ENCODE measurements around the gene CTIF. TPM values are rescaled to one million over a fixed set of nuclear protein-coding genes. Genes with fewer than 3 reads are reported as not detected.

CTIF gene
- polyA plus RNA-seq, 1 of the 3 experiments (the other 2 are of a cell fraction), result 47.2 TPM

DNA sequence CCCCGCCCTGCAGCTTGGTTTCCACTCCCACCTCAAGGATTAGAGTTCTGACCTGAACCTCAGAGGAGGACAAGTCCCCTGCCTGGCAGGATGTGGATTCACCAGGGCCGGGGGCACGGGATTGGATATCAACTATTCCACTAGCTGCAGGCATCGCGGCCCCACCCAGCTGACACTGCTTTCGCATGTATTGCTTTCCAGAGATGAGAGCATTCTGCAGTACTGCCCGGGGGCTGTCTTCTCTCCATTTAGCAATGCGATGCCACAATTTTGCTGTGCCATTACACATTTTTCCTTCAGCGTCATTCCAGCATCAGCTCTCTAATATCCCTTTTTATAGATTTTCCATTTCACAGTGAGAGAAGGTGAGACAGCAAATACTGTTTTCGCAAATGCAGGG is 42.0 kb downstream of the CTIF start:
- peaks cover 4 to 50% of the 10 kb centered on the region in 2 experiments for H3K4me1 ChIP-seq (ENCODE audit: control insufficient read depth in 1 of 2, insufficient read depth in 2 of 2, low read depth in 1 of 2, low read length in 1 of 2)
- 86% methylated on average over 8 of the region's 10 CpGs for WGBS (ENCODE audit: low lambda C conversion rate)
- no peaks in the 10 kb centered on the region for H3F3A ChIP-seq (replicated peaks; ENCODE audit: insufficient read depth)
- DNase-seq, result no peak
- peaks cover 76% of the 10 kb centered on the region for H4K20me1 ChIP-seq (ENCODE audit: insufficient read depth)
- no peak overlapping the region for H2AFZ ChIP-seq (ENCODE audit: low read depth)
- 0 out of 2 replicates have a peak, but pooled peaks cover 7% of the 10 kb centered on the region for H3K9me3 ChIP-seq
- no peak overlapping the region for H3K4me3 ChIP-seq (ENCODE audit: low read depth in 2 of 2, low read length in 1 of 2)
- peaks cover 3 to 23% of the 10 kb centered on the region in 2 experiments for H3K36me3 ChIP-seq (replicated peaks in 1 of 2; ENCODE audit: control insufficient read depth in 1 of 2, insufficient read depth in 2 of 2, low read length in 1 of 2)
- no peaks in the 10 kb centered on the region for H3K27me3 ChIP-seq (ENCODE audit: insufficient read depth)
- H3K79me2 ChIP-seq (ENCODE audit: insufficient read depth), result peaks cover 100% of the 10 kb centered on the region
- TF ChIP-seq, protein P1, sequence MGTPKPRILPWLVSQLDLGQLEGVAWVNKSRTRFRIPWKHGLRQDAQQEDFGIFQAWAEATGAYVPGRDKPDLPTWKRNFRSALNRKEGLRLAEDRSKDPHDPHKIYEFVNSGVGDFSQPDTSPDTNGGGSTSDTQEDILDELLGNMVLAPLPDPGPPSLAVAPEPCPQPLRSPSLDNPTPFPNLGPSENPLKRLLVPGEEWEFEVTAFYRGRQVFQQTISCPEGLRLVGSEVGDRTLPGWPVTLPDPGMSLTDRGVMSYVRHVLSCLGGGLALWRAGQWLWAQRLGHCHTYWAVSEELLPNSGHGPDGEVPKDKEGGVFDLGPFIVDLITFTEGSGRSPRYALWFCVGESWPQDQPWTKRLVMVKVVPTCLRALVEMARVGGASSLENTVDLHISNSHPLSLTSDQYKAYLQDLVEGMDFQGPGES (IDR thresholded peaks at IDR 0.05; ENCODE audit: low read depth, low read length), result no peak
- TF ChIP-seq RXRA (IDR thresholded peaks at IDR 0.05; ENCODE audit: borderline replicate concordance, low read depth) (no peak), POLR2AphosphoS5 (IDR thresholded peaks at IDR 0.05; ENCODE audit: low read depth, low read length) (no peak), TAF1 (IDR thresholded peaks at IDR 0.05; ENCODE audit: borderline replicate concordance, low read depth, low read length) (no peak), SIN3A (IDR thresholded peaks at IDR 0.05; ENCODE audit: borderline replicate concordance, low read depth, low read length) (no peak), NRF1 (IDR thresholded peaks at IDR 0.05; ENCODE audit: low read depth, low read length) (no peak), TCF12 (IDR thresholded peaks at IDR 0.05) (no peak), FOSL2 (IDR thresholded peaks at IDR 0.05; ENCODE audit: borderline replicate concordance, low read depth) (no peak), GATA2 (CRISPR knock-in tag; IDR thresholded peaks at IDR 0.05) (no peak), CHD2 (IDR thresholded peaks at IDR 0.05; ENCODE audit: low read length, partially characterized antibody) (no peak), RCOR1 (IDR thresholded peaks at IDR 0.05; ENCODE audit: low read length) (no peak), GABPA (IDR thresholded peaks at IDR 0.05; ENCODE audit: low read depth) (no peak), RFX5 (IDR thresholded peaks at IDR 0.05; ENCODE audit: low read length) (no peak), FOXJ3 (CRISPR knock-in tag; IDR thresholded peaks at IDR 0.05) (no peak)
- TF ChIP-seq, protein P2, sequence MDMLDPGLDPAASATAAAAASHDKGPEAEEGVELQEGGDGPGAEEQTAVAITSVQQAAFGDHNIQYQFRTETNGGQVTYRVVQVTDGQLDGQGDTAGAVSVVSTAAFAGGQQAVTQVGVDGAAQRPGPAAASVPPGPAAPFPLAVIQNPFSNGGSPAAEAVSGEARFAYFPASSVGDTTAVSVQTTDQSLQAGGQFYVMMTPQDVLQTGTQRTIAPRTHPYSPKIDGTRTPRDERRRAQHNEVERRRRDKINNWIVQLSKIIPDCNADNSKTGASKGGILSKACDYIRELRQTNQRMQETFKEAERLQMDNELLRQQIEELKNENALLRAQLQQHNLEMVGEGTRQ (IDR thresholded peaks at IDR 0.05; ENCODE audit: borderline replicate concordance, low read depth, low read length), result no peak
- TF ChIP-seq, protein P3, sequence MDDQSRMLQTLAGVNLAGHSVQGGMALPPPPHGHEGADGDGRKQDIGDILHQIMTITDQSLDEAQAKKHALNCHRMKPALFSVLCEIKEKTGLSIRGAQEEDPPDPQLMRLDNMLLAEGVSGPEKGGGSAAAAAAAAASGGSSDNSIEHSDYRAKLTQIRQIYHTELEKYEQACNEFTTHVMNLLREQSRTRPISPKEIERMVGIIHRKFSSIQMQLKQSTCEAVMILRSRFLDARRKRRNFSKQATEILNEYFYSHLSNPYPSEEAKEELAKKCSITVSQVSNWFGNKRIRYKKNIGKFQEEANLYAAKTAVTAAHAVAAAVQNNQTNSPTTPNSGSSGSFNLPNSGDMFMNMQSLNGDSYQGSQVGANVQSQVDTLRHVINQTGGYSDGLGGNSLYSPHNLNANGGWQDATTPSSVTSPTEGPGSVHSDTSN (IDR thresholded peaks at IDR 0.05), result no peak
- TF ChIP-seq, protein P4, sequence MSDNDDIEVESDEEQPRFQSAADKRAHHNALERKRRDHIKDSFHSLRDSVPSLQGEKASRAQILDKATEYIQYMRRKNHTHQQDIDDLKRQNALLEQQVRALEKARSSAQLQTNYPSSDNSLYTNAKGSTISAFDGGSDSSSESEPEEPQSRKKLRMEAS (IDR thresholded peaks at IDR 0.05; ENCODE audit: low read depth), result no peak
- ChIA-PET POLR2A (no interaction called here), CTCF (no interaction called here)
- H3K4me2 ChIP-seq, result no peak overlapping the region
- no peak overlapping the region for H3K27ac ChIP-seq (ENCODE audit: low read depth in 2 of 2, low read length in 1 of 2)
- H3K9me2 ChIP-seq, result no peaks in the 10 kb centered on the region
- H3K9ac ChIP-seq, result no peak overlapping the region

Data from SK-N-SH (cell line).